Upper lobe of right lung (tissue), 1 donor: ENCODE measurements around the gene SPEN. TPM values are rescaled to one million over a fixed set of nuclear protein-coding genes. Genes with fewer than 3 reads are reported as not detected.
A peak's percentile ranks its signal among the peaks of the same experiment; 100 is the strongest.
"Not testable (repeated sequence)": the region's sequence is repeated elsewhere in the genome, so short reads cannot be mapped to it uniquely, and the experiment has no call there.

Experiments
- ATAC-seq: fragments of 200-7000 bp; cut with Tn5 transposase; one replicate; pipeline ENCODE4 v1.9.1; 2020; ENCODE audit warnings: mild to moderate bottlenecking, moderate library complexity
- DNase-seq: peaks from one replicate; pipeline ENCODE4 v3.0.0-alpha.2; 2020
- H3K27ac ChIP-seq: fragments of 200-600 bp; one replicate; pipeline ENCODE4 v1.8.0; 2022
- H3K27me3 ChIP-seq: fragments of 200-600 bp; one replicate; pipeline ENCODE4 v1.8.0; 2022; ENCODE audit warnings: mild to moderate bottlenecking
- H3K36me3 ChIP-seq: fragments of 200-600 bp; one replicate; pipeline ENCODE4 v1.8.0; 2022
- H3K4me1 ChIP-seq: fragments of 200-600 bp; one replicate; pipeline ENCODE4 v1.8.0; 2022
- H3K4me3 ChIP-seq: fragments of 200-600 bp; one replicate; pipeline ENCODE4 v1.8.0; 2022; ENCODE audit warnings: mild to moderate bottlenecking
- H3K9me3 ChIP-seq: fragments of 200-600 bp; one replicate; pipeline ENCODE4 v1.8.0; 2022
- CTCF ChIP-seq: fragments of 200-600 bp; IDR thresholded peaks from one replicate; pipeline ENCODE4 v1.8.0; 2022; ENCODE audit warnings: antibody characterized with exemption
- intact Hi-C: fragments of 100-400 bp; cut with DNase I; formaldehyde crosslinking; loops from one replicate; pipeline ENCODE4 v1.11.0; 2022
- total RNA-seq: library from RNA; stranded (reverse); fragmentation: NEBNext Ultra II Directional; extraction: Animal tissue kit (Norgen Biotek cat#: 25700); gene quantifications from one replicate; pipeline ENCODE4 v1.2.1, GENCODE V29; 2021
- donor health status: DM: no; HTN: yes; CAD: no; lungs with severe emphysema.

The SPEN gene
- total RNA-seq, 1 donor from 2014 or later: 53.1 TPM

- H3K4me1 ChIP-seq: peaks cover 14% of the 10 kb centered on the region
- H3K4me3 ChIP-seq: peak overlapping the region; percentile 78
- H3K36me3 ChIP-seq: peaks cover 16% of the 10 kb centered on the region
- peak; percentile 16 for TF ChIP-seq CTCF
- H3K27me3 ChIP-seq: no peaks in the 10 kb centered on the region
- H3K27ac ChIP-seq: peak overlapping the region; percentile 76
- DNase-seq (peak; percentile 83), ATAC-seq (peak; percentile 85)
- intact Hi-C loops: no loop called here
- H3K9me3 ChIP-seq: no peaks in the 10 kb centered on the region
Observed at GRCh38 chr1:15975358-15975804, 127.9 kb downstream of the SPEN start.

- peak within 1 kb of the TSS; percentile 78 for H3K4me3 ChIP-seq
- no peaks in the 10 kb centered on the region for H3K27me3 ChIP-seq
- intact Hi-C loops: no loop called here
- peaks cover 16% of the 10 kb centered on the region for H3K36me3 ChIP-seq
- no peaks in the 10 kb centered on the region for H3K9me3 ChIP-seq
- DNase-seq: peak; percentile 97
- no peak for TF ChIP-seq CTCF
- peaks cover 14% of the 10 kb centered on the region for H3K4me1 ChIP-seq
- peak; percentile 99 for ATAC-seq
- H3K27ac ChIP-seq: peak within 1 kb of the TSS; percentile 76
Observed at GRCh38 chr1:15975805-15976680, 128.5 kb downstream of the SPEN start, which contains the start of gene ZBTB17. TSS of gene ZBTB17 (minus strand) at chr1:15976101. CDS start at chr1:15948495, 27,606 bp downstream.

GRCh38 chr1:15977947-15978346 lies 130.4 kb downstream of the SPEN start:
- H3K27me3 ChIP-seq, DNase-seq, H3K27ac ChIP-seq, H3K4me3 ChIP-seq, H3K36me3 ChIP-seq, ATAC-seq, H3K9me3 ChIP-seq, intact Hi-C loops: not testable (repeated sequence)
- H3K4me1 ChIP-seq: peaks cover 14% of the 10 kb centered on the region

- H3K4me3 ChIP-seq: no peak overlapping the region
- DNase-seq: no peak
- no peak for TF ChIP-seq CTCF
- H3K9me3 ChIP-seq: no peaks in the 10 kb centered on the region
- H3K4me1 ChIP-seq: no peaks in the 10 kb centered on the region
- H3K27me3 ChIP-seq: no peaks in the 10 kb centered on the region
- H3K27ac ChIP-seq: no peak overlapping the region
- intact Hi-C loops: no loop called here
- ATAC-seq: no peak
- no peaks in the 10 kb centered on the region for H3K36me3 ChIP-seq
Observed at GRCh38 chr1:15981679-15982078, 134.2 kb downstream of the SPEN start.

- Histone ChIP-seq H3K27me3 (no peaks in the 10 kb centered on the region), H3K4me3 (no peak overlapping the region), H3K36me3 (no peaks in the 10 kb centered on the region), H3K4me1 (no peaks in the 10 kb centered on the region), H3K9me3 (no peaks in the 10 kb centered on the region), H3K27ac (no peak overlapping the region)
- DNase-seq (no peak), ATAC-seq (no peak)
- intact Hi-C loops: no loop called here
- no peak for TF ChIP-seq CTCF
Observed at GRCh38 chr1:15983275-15983674, 135.8 kb downstream of the SPEN start.

GRCh38 chr1:15985611-15986297 lies 138.2 kb downstream of the SPEN start:
- Histone ChIP-seq H3K9me3 (no peaks in the 10 kb centered on the region), H3K27me3 (no peaks in the 10 kb centered on the region), H3K36me3 (no peaks in the 10 kb centered on the region), H3K4me3 (no peak overlapping the region), H3K27ac (no peak overlapping the region), H3K4me1 (no peaks in the 10 kb centered on the region)
- no peak for ATAC-seq
- intact Hi-C loops: no loop called here
- no peak for TF ChIP-seq CTCF
- no peak for DNase-seq
